Breast epithelium (tissue), 4 donors: ENCODE data around the gene TESK2. TPM values are rescaled to one million over a fixed set of nuclear protein-coding genes. Genes with fewer than 3 reads are reported as not detected.
"Not testable (repeated sequence)": the region's sequence is repeated elsewhere in the genome, so short reads cannot be mapped to it uniquely, and the experiment has no call there.

ENCODE experiments used
- DNase-seq, 2 donors: peaks; one replicate each; pipeline ENCODE4 v3.0.0-alpha.2; 2019; ENCODE audit warnings: low spot score in 2 of 2
- H3K27ac ChIP-seq, 2 donors: fragments of 200-600 bp; sonication (generic) in 1 of 2; one replicate each; pipeline ENCODE4 v1.5.1; 2016 to 2019; ENCODE audit warnings: mild to moderate bottlenecking in 1 of 2
- H3K27me3 ChIP-seq, 2 donors: fragments of 200-600 bp; sonication (generic) in 1 of 2; one replicate each; pipeline versions ENCODE4 v1.5.1 to v1.6.0; 2017 to 2019; ENCODE audit warnings: control low read depth in 1 of 2, mild to moderate bottlenecking in 1 of 2
- H3K36me3 ChIP-seq: fragments of 200-600 bp; one replicate; pipeline ENCODE4 v1.5.1; 2019
- H3K4me1 ChIP-seq, 2 donors: fragments of 200-600 bp; sonication (generic); one replicate each; pipeline ENCODE4 v1.5.1; 2016 to 2019; ENCODE audit warnings: control low read depth in 1 of 2
- H3K4me3 ChIP-seq, 3 donors: fragments of 200-600 bp; sonication (generic); 1 replicate in 2 of 3; 2 replicates in 1 of 3; pipeline ENCODE4 v1.5.1; 2016 to 2019; ENCODE audit warnings: mild to moderate bottlenecking in 3 of 3, moderate library complexity in 2 of 3
- H3K9me3 ChIP-seq, 2 donors: fragments of 200-600 bp; sonication (generic) in 1 of 2; one replicate each; pipeline ENCODE4 v1.5.1; 2016 to 2019; ENCODE audit warnings: control low read depth in 1 of 2
- CTCF ChIP-seq, 3 donors: fragments of 450-650 bp; IDR thresholded peaks; one replicate each; pipeline ENCODE4 v1.5.1; 2016 to 2017; ENCODE audit warnings: antibody characterized with exemption in 3 of 3, mild to moderate bottlenecking in 3 of 3, moderate library complexity in 3 of 3
- POLR2A ChIP-seq: fragments of 450-650 bp; IDR thresholded peaks from one replicate; pipeline ENCODE4 v1.6.1; 2016; ENCODE audit warnings: antibody characterized with exemption, mild to moderate bottlenecking, moderate library complexity
- POLR2AphosphoS5 ChIP-seq, 3 donors: sonication (generic); formaldehyde crosslinking; IDR thresholded peaks; one replicate each; pipeline ENCODE4 v1.6.1; 2017; ENCODE audit warnings: antibody characterized with exemption in 3 of 3
- intact Hi-C: fragments of 100-400 bp; cut with DNase I; formaldehyde crosslinking; loops from one replicate; pipeline ENCODE4 v1.15.1; 2023; ENCODE audit warnings: low total_unique reads
- total RNA-seq, 3 donors: library from RNA; depleted of rRNA; stranded (reverse); fragments of >200 nt; gene quantifications; one replicate each; pipeline ENCODE4 v1.1.0, GENCODE V29; 2016

TESK2 gene
- total RNA-seq, 3 donors from 2014 or later = 6.2 to 19.2 (median 11.1) TPM

- H3K27ac ChIP-seq = no peak overlapping the region
- no peaks in the 10 kb centered on the region for H3K36me3 ChIP-seq
- TF ChIP-seq POLR2A = no peak
- TF ChIP-seq POLR2AphosphoS5 (IDR thresholded peaks at IDR 0.05) = no peak
- TF ChIP-seq CTCF (IDR thresholded peaks at IDR 0.05) = no peak
- H3K4me1 ChIP-seq = no peaks in the 10 kb centered on the region
- H3K27me3 ChIP-seq = no peaks in the 10 kb centered on the region
- H3K4me3 ChIP-seq = no peak overlapping the region
- no peaks in the 10 kb centered on the region for H3K9me3 ChIP-seq
- DNase-seq = no peak
- intact Hi-C loops = no loop called here
Measured at GRCh38 chr1:45473302-45473701, 17.7 kb downstream of the TESK2 start.

GRCh38 chr1:45470306-45470798 is 20.6 kb downstream of the TESK2 start:
- no peak overlapping the region for H3K27ac ChIP-seq
- TF ChIP-seq POLR2AphosphoS5 (IDR thresholded peaks at IDR 0.05) = no peak
- TF ChIP-seq POLR2A = no peak
- no peak for TF ChIP-seq CTCF (IDR thresholded peaks at IDR 0.05)
- DNase-seq = no peak
- H3K4me3 ChIP-seq = no peak overlapping the region
- H3K27me3 ChIP-seq = no peaks in the 10 kb centered on the region
- H3K4me1 ChIP-seq = no peaks in the 10 kb centered on the region
- H3K9me3 ChIP-seq = no peaks in the 10 kb centered on the region
- H3K36me3 ChIP-seq = no peaks in the 10 kb centered on the region
- intact Hi-C loops = no loop called here

- H3K4me3 ChIP-seq, H3K27me3 ChIP-seq, DNase-seq, H3K4me1 ChIP-seq, intact Hi-C loops, H3K36me3 ChIP-seq, H3K9me3 ChIP-seq, H3K27ac ChIP-seq: not testable (repeated sequence)
Measured at GRCh38 chr1:45467353-45467752, 23.6 kb downstream of the TESK2 start.

GRCh38 chr1:45465277-45465676 is 25.7 kb downstream of the TESK2 start:
- DNase-seq = no peak
- H3K36me3 ChIP-seq = no peaks in the 10 kb centered on the region

GRCh38 chr1:45458894-45459293 is 32.1 kb downstream of the TESK2 start:
- Histone ChIP-seq H3K27ac (no peak overlapping the region), H3K36me3 (no peaks in the 10 kb centered on the region), H3K4me1 (no peaks in the 10 kb centered on the region), H3K4me3 (no peak overlapping the region), H3K9me3 (no peaks in the 10 kb centered on the region), H3K27me3 (no peaks in the 10 kb centered on the region)
- DNase-seq = no peak
- TF ChIP-seq POLR2A (no peak), CTCF (IDR thresholded peaks at IDR 0.05) (no peak), POLR2AphosphoS5 (IDR thresholded peaks at IDR 0.05) (no peak)
- intact Hi-C loops = no loop called here

More at GRCh38 chr1:45465277-45465676, 25.7 kb downstream of the TESK2 start:
- H3K27me3 ChIP-seq = no peaks in the 10 kb centered on the region
- H3K4me1 ChIP-seq = no peaks in the 10 kb centered on the region
- TF ChIP-seq POLR2AphosphoS5 (IDR thresholded peaks at IDR 0.05) (no peak), POLR2A (no peak), CTCF (IDR thresholded peaks at IDR 0.05) (no peak)
- intact Hi-C loops = no loop called here
- no peak overlapping the region for H3K4me3 ChIP-seq
- no peaks in the 10 kb centered on the region for H3K9me3 ChIP-seq
- H3K27ac ChIP-seq = no peak overlapping the region

GRCh38 chr1:45456531-45456930 is 34.4 kb downstream of the TESK2 start:
- Histone ChIP-seq H3K4me3 (no peak overlapping the region), H3K9me3 (no peaks in the 10 kb centered on the region), H3K27me3 (no peaks in the 10 kb centered on the region), H3K27ac (no peak overlapping the region), H3K36me3 (no peaks in the 10 kb centered on the region), H3K4me1 (no peaks in the 10 kb centered on the region)
- DNase-seq = no peak
- intact Hi-C loops = no loop called here
- no peak for TF ChIP-seq POLR2AphosphoS5 (IDR thresholded peaks at IDR 0.05)
- TF ChIP-seq POLR2A = no peak
